Endothelial cell of umbilical vein (primary cell): ENCODE measurements around the gene PTPRT.

Experiments
- EZH2 ChIP-seq: IDR thresholded peaks from 2 replicates; pipeline ENCODE4 v1.6.1; 2012; ENCODE audit warnings: borderline replicate concordance, low read depth, mild to moderate bottlenecking, moderate library complexity, low read length, inconsistent platforms; ENCODE audit not compliant: severe bottlenecking
- FOS ChIP-seq: IDR thresholded peaks from 2 replicates; pipeline ENCODE4 v1.6.1; 2011; ENCODE audit warnings: mild to moderate bottlenecking, low read length, moderate library complexity, borderline replicate concordance; ENCODE audit not compliant: insufficient read depth
- GATA2 ChIP-seq: IDR thresholded peaks from 2 replicates; pipeline ENCODE4 v1.7.0; 2011; ENCODE audit warnings: low read depth, mild to moderate bottlenecking, moderate library complexity, mixed read lengths, low read length; ENCODE audit not compliant: insufficient read length, insufficient read depth
- JUN ChIP-seq: IDR thresholded peaks from 2 replicates; pipeline ENCODE4 v1.6.1; 2011; ENCODE audit warnings: borderline replicate concordance, low read depth; ENCODE audit not compliant: insufficient read length, insufficient read depth
- MYC ChIP-seq: IDR thresholded peaks from one replicate; pipeline ENCODE4 v1.6.1; 2011; ENCODE audit warnings: mild to moderate bottlenecking, low read depth, low read length
- POLR2A ChIP-seq: IDR thresholded peaks from 2 replicates; pipeline ENCODE4 v1.6.1; 2012; ENCODE audit warnings: low read depth, mild to moderate bottlenecking, control low read depth, low read length
- POLR2AphosphoS5 ChIP-seq: IDR thresholded peaks from 2 replicates; pipeline ENCODE4 v1.6.1; 2012; ENCODE audit warnings: low read depth, mild to moderate bottlenecking, control low read depth, low read length, moderate library complexity; ENCODE audit not compliant: insufficient read depth
- TF ChIP-seq, protein P1 (sequence below), 2 donors: IDR thresholded peaks; 1 replicate in 1 of 2; 2 replicates in 1 of 2; pipeline ENCODE4 v1.5.1; 2011; ENCODE audit warnings: low read length in 2 of 2, mild to moderate bottlenecking in 2 of 2, moderate library complexity in 2 of 2, control low read depth in 1 of 2, inconsistent platforms in 1 of 2, low read depth in 1 of 2; ENCODE audit not compliant: insufficient read depth in 1 of 2; ENCODE audit errors: extremely low read depth in 1 of 2

DNA sequence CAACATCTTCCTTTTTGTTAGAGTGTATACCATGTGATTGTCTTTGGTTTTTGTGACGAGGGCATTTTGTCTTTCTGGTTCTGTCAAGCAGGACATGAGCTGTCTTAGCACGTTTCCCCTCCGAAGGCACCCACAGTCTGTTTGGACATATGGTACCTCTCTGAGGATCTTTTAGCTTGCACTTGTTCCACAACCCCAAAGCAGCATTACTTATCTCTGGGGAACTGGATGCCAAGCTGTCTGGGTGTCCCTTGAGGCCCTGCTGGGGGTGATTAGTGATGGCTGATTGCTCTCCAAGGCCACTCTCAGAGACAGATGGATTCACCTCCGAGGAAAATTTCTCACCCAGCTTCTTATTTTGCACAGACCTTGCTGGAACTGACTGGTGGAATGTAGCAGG, 1126.6 kb downstream of the PTPRT start:
- TF ChIP-seq, protein P1, sequence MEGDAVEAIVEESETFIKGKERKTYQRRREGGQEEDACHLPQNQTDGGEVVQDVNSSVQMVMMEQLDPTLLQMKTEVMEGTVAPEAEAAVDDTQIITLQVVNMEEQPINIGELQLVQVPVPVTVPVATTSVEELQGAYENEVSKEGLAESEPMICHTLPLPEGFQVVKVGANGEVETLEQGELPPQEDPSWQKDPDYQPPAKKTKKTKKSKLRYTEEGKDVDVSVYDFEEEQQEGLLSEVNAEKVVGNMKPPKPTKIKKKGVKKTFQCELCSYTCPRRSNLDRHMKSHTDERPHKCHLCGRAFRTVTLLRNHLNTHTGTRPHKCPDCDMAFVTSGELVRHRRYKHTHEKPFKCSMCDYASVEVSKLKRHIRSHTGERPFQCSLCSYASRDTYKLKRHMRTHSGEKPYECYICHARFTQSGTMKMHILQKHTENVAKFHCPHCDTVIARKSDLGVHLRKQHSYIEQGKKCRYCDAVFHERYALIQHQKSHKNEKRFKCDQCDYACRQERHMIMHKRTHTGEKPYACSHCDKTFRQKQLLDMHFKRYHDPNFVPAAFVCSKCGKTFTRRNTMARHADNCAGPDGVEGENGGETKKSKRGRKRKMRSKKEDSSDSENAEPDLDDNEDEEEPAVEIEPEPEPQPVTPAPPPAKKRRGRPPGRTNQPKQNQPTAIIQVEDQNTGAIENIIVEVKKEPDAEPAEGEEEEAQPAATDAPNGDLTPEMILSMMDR (IDR thresholded peaks at IDR 0.05; ENCODE audit: extremely low read depth in 1 of 2, insufficient read depth in 1 of 2, low read depth in 1 of 2, low read length in 2 of 2) = no peak
- no peak for TF ChIP-seq POLR2AphosphoS5
- TF ChIP-seq EZH2 = no peak
- no peak for TF ChIP-seq POLR2A
- no peak for TF ChIP-seq FOS
- no peak for TF ChIP-seq MYC
- no peak for TF ChIP-seq JUN
- TF ChIP-seq GATA2 = no peak
